ENCODE results near the gene CENPH.
A peak's percentile ranks its signal among the peaks of the same experiment; 100 is the strongest.
"Not testable (repeated sequence)": the region's sequence is repeated elsewhere in the genome, so short reads cannot be mapped to it uniquely, and the experiment has no call there.

The CENPH gene

DNA sequence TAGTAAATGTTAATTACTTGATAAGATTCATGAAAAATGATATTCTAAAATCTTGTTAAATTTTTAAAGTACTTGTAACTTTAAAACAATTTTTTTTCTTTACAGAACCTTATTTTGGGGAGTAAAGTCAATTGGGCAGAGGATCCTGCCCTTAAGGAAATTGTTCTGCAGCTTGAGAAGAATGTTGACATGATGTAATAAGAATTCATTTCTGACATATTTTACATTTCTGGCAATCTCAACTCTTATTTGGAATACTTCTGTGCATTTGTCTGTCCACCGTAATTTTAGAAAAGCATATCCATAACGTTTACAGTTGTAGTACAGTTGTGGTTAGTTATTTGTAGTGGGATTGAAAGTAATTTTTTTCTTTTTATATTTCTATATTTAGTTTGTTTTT lies 20.2 kb downstream of the CENPH start:
- DNase-seq: peak; percentile 50

GRCh38 chr5:69211200-69211599 lies 21.8 kb downstream of the CENPH start:
- no peak for DNase-seq

DNA sequence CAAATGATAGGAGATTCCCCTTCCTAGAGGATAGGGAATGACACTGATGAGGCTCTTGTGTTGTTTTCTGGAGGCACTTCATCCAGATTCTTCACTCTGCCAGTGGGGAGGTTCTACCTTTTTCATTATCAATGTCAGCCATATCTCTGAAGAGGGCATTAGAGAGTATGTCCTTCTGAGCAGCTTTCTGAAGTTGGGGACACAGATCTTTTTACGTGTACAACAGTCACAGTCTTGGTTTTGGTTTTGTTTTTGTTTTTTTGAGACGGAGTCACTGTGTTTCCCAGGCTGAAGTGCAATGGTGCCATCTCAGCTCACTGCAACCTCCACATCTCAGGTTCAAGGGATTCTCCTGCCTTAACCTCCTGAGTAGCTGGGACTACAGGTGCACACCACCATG lies 22.6 kb downstream of the CENPH start:
- no peak for DNase-seq

DNA sequence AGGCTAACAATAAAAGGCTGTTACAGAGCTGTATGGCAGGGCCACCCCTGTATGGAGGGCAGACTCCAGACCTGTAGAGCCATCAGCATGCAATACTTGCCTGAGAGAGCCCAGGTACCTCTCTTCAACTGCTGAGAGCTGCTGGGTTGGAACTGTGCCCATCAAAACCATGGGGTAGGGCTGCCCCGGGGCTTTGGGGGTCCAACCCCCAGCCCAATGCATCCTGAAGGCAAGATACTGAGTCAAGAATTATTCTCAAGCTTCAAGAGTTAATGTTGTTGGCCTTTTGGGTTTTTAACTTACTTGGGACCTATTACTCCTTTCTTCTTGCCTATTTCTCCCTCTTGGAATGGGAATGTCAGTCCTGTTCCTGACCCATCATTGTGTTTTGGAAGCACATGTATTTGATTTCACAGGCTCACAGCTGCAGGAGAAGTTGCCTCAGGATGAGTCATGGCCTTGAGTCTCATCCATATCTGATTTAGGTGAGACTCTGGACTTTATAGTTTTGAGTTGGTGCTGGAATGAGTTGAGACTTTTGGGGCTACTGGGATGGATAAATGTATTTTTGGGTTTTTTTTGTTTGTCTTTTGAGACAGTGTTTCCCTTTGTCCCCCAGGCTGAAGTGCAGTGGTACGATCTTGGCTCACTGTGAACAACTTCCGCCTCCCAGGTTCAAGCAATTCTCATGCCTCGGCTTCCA lies 24.3 kb downstream of the CENPH start:
- peak; percentile 76 for DNase-seq

GRCh38 chr5:69217151-69217511 lies 27.7 kb downstream of the CENPH start:
- no peak for DNase-seq

DNA sequence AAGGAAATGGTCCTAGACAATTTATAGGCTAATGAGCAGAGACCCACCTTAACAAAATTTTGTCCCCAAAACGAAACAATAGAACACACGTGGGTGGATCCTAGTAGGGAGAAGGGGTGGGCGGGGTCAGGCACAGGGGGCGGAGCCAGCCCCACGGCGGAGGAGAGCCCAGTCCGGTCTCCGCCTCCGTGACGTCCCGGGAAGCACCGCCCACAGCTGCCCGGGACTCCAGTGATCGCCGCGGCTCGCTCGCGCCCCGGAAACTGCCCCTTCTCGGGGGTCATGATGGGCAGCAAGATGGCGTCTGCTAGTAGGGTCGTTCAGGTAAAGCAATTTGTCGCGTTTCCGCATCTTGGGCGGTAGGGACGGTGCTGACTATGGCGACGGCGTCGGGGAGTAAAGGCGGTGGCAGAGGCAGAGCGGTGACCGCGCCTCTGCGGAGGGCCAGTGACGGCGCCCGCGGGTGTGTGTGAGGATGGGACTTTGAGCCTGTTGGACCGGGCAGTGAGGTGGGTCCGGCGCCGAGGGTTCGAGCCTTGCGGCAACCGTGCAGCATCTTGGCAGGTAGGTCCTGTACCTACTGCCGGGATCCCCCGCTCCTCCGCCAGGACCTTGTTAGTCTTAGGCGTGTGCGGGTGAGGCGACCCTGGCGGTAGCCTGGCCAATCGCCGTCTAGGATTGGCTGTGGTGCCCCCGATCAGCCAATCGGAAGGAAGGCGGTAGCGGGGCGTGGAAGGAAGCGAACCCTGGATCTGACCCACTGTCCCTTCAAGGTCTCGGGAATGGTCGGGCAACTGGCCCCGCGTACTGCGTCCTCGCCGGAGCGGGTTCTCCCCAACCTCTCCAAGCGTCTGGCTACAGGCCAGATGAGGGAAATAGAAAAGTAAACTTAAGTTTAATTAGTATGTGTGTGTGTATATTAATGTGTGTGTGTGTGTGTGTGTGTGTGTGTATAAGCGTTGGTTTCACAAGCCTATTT lies 28.5 kb downstream of the CENPH start:
- peak; percentile 91 for DNase-seq

DNA sequence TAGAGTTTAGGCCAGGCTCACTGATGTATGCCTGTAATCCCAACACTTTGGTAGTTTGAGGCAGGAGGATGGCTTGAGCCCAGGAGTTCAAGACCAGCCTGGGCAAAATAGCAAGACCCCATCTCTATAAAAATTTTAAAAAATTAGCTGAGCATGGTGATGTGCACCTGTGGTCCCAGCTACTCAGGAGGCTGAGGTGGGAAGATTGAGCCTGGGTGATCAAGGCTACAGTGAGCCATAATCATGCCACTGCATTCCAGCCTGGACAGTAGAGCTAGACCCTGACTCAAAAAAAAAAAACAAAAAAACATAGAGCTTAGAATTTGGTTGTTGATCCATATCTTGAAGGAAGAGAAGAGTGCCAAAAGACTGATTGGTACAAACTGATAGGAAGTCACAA lies 30.6 kb downstream of the CENPH start:
- DNase-seq: no peak

DNA sequence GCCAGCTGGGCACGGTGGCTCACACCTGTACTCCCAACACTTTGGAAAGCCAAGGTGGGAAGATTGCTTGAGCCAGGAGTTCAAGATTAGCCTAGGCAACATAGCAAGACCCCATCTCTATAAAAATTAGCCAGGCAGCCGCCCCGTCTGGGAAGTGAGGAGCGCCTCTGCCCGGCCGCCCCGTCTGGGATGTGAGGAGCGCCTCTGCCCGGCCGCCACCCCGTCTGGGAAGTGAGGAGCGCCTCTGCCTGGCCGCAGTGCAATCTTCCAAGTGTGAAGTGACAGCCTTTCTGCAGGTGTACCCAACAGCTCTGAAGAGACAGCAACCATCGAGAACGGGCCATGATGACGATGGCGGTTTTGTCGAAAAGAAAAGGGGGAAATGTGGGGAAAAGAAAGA lies 31.0 kb downstream of the CENPH start:
- not testable (repeated sequence) for DNase-seq

DNA sequence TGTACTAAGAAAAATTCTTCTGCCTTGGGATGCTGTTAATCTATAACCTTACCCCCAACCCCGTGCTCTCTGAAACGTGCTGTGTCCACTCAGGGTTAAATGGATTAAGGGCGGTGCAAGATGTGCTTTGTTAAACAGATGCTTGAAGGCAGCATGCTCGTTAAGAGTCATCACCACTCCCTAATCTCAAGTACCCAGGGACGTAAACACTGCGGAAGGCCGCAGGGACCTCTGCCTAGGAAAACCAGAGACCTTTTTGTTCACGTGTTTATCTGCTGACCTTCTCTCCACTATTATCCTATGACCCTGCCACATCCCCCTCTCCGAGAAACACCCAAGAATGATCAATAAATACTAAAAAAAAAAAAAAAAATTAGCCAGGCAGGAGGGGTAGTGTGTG lies 31.4 kb downstream of the CENPH start:
- not testable (repeated sequence) for DNase-seq

DNA sequence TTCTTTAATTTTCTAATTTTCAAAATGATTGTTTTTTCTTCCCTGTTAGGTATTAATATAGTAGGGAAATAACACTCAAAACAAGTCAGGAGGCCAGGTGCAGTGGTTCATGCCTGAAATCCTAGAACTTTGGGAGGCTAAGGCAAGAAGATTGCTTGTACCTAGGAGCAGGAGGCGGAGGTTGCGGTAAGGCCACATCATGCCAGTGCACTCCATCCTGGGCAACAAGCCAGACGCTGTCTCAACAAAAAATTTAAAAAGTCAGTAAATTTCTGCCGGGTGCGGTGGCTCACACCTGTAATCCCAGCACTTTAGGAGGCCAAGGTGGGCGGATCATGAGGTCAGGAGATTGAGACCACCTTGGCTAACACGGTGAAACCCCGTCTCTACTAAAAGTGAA lies 35.1 kb downstream of the CENPH start:
- no peak for DNase-seq

DNA sequence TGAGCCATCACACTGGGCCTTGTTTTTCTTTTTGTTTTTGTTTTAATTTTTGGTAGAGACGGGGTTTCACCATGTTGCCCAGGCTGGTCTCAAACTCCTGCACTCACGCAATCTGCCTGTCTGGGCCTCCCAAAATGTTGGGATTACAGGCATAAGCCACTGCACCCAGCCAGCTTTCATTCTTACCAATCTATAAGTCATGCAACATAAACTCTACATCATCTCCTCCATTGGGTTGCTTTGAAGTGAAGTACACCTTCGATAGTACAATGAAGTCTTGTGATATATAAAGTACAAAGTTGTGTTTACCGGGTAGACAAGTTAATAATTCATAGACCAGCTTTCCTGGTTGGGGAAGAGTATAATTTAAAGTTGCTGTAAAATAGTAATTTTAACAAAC lies 36.5 kb downstream of the CENPH start:
- DNase-seq: no peak

DNA sequence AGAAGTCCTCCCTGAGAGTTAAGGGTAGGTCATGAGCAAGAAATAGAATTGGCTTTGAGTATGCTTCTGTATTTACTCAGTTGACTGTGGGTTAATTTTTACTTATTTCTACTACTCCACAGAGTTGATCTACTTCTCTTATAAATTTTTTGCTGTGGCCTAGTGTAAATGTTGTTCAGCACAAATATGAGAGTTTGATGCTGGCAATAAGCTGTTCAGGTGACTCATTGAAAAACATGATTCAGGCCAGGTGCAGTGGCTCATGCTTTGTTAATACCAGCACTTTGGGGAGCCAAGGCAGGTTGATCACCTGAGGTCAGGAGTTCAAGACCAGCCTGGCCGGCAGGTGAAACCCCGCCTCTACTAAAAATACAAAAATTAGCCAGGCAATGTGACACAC lies 40.8 kb downstream of the CENPH start:
- no peak for DNase-seq

GRCh38 chr5:69231281-69231680 lies 41.9 kb downstream of the CENPH start:
- DNase-seq: no peak

DNA sequence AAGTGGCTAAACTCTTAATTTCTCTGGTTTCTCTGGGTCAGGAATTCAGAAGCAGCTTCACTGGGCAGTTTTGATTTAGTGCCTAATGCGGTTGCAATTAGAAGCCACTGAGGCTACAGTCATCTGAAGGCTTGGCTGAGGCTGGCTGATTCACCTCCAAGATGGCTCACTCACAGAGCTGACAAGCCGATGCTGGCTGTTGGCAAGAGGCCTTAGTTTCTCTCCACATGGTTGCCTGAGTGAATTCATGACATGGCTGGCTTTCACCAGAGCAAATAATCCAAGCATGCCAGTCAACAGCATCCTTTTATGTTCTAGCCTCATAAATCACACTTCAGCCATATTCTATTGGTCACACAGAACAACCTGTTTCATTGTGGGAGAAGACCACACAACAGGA lies 42.5 kb downstream of the CENPH start:
- DNase-seq: peak; percentile 56

- peak; percentile 89 for DNase-seq
These were observed 45.3 kb downstream of the CENPH start, which contains the start of gene CDK7 for GRCh38 chr5:69234457-69235268. CDK7 (plus strand) TSS chr5:69234886; CDS start chr5:69234976, 90 bp downstream.

GRCh38 chr5:69236733-69237132 lies 47.4 kb downstream of the CENPH start:
- not testable (repeated sequence) for DNase-seq

DNA sequence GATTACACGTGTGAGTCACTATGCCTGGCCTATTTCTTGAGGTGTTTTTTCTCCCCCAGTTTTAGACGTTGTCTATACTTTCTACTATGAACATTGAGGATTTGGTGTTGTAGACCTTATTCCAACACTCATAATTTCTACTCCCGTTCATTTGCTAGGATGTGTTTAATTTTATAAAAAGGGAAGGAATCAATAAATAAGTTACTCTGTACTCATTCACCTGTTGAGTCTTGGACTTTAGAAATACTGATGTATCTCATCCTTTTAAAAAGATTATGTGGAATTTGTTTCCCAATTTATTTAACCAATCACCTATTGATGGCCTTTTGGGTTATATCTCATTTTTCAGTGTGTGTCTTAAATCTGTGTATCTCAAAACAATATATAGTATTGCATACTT lies 48.5 kb downstream of the CENPH start:
- DNase-seq: no peak

- DNase-seq: peak; percentile 91
These were observed 49.4 kb downstream of the CENPH start for GRCh38 chr5:69238760-69239251.

- no peak for DNase-seq
These were observed 53.0 kb downstream of the CENPH start for GRCh38 chr5:69242215-69242927.

GRCh38 chr5:69245031-69245430 lies 55.6 kb downstream of the CENPH start:
- DNase-seq: no peak

GRCh38 chr5:69248019-69248418 lies 58.6 kb downstream of the CENPH start:
- DNase-seq: no peak

DNA sequence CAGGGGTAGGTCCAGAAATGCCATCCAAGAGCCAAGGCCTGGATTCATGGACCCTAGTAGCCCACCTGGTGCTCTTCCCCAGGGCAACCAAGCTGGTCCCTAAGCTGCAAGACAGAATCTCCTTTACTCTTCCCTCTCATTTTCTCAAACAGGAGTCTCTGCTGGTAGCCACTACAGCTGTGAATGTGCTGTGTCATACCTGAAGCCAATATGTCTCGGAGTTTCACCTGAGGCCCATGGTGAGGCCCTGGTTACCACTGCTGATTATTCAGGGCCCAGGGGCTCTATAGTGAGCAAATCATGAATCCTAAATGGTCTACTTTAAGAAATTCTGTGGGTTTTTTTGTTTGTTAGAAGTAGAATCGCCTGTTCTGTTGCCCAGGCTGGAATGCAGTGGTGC lies 61.2 kb downstream of the CENPH start:
- no peak for DNase-seq
